Measurements from ENCODE around the gene CD1C.
"Not testable (repeated sequence)": the region's sequence is repeated elsewhere in the genome, so short reads cannot be mapped to it uniquely, and the experiment has no call there.

Gene CD1C

GRCh38 chr1:158333405-158334155 is 43.9 kb downstream of the CD1C start:
- TF ChIP-seq CTCF (IDR thresholded peaks at IDR 0.05; ENCODE audit: extremely low read depth, missing control alignments) = no peak
- DNase-seq (ENCODE audit: low spot score) = no peak

- no peak for DNase-seq (ENCODE audit: low spot score)
- no peak for TF ChIP-seq CTCF (IDR thresholded peaks at IDR 0.05; ENCODE audit: extremely low read depth, missing control alignments)
Measured at GRCh38 chr1:158334526-158335212, 44.9 kb downstream of the CD1C start.

GRCh38 chr1:158335213-158335532 is 45.5 kb downstream of the CD1C start:
- DNase-seq (ENCODE audit: low spot score) = no peak
- no peak for TF ChIP-seq CTCF (IDR thresholded peaks at IDR 0.05; ENCODE audit: extremely low read depth, missing control alignments)

GRCh38 chr1:158336413-158336812 is 46.7 kb downstream of the CD1C start:
- DNase-seq (ENCODE audit: low spot score) = not testable (repeated sequence)
